ENCODE data around the gene HIPK2.

GRCh38 chr7:139557857-139558581 lies 219.8 kb downstream of the HIPK2 start:
- TF ChIP-seq CTCF (IDR thresholded peaks at IDR 0.05; ENCODE audit: poor library complexity) (peak; percentile 5), EZH2 (IDR thresholded peaks at IDR 0.05; ENCODE audit: borderline replicate concordance) (no peak)

Data from hepatocyte (in vitro differentiated cells).